IPS-11a (cell line): Measurements from ENCODE around the gene VCP.

Experiments
- H3K4me3 ChIP-seq: one replicate; pipeline ENCODE4 v1.5.1; 2013; ENCODE audit warnings: low read depth, low read length, control low read depth

VCP gene

DNA sequence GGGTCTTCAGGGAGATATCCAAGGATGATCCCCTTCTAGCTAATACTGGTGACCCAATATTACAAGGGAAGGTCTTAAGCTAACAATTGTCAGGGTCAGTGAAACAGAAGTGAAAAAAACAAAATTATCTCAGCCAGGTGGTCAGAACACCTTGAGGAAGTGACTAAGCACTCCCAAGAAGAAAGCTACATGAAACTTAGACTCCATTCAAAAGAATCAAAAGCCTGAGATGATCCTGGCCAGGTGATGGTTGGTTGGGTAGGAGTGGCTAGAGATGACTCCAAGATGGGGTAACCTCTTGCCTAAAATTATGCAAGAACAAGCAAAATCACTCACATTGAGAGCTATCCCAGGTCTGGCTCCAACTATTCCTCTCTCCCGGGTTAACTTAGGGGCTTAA is 5.4 kb downstream of the VCP start:
- no peak overlapping the region for H3K4me3 ChIP-seq

DNA sequence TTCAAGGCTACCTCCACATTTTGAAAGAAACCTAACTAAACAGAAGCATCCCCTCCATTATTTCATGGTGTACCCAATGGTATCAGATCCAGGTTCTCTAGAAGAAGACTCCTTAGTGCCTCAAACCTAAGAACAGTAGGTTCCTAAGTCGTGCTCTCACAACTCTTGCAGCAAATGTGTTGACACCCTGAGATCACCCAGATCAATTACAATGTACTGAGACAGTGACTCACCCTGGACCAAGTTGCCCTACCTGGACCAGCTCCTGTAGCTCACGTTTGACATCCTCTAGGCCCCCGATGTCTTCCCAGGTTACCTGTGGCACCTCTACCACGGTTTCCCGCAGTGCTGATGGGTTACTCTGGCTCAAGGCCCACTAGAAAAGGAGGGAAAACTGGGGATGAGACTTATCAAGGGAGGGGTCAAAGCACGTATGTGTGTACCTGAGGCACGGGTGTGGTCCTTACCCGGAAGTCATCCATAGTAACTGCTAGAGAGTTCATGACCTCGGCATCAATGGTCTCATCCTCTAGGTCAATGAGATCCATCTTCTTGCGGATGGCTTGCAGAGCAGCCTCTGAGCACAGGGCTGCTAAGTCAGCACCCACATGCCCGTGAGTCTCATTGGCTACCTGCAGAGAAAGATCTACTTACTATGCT is 11.7 kb downstream of the VCP start:
- H3K4me3 ChIP-seq = no peak overlapping the region

DNA sequence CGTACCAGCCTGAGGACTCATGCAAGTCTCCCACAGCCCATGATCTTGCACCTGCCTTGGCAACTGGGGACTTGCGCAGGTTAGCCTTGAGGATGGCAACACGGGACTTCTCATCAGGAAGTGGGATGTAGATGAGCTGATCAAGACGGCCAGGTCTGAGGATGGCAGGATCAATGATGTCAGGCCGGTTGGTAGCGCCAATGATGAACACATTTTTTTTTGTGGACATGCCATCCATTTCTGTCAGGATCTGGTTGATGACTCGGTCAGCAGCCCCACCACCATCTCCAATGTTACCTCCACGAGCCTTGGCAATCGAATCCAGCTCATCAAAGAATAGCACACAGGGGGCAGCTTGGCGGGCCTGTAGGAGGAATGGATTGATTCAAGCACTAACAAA is 13.0 kb downstream of the VCP start:
- H3K4me3 ChIP-seq = no peak overlapping the region

GRCh38 chr9:35057271-35057620 is 15.2 kb downstream of the VCP start:
- no peak overlapping the region for H3K4me3 ChIP-seq

- H3K4me3 ChIP-seq = no peak overlapping the region
These were observed 15.7 kb downstream of the VCP start for GRCh38 chr9:35056571-35057270.

DNA sequence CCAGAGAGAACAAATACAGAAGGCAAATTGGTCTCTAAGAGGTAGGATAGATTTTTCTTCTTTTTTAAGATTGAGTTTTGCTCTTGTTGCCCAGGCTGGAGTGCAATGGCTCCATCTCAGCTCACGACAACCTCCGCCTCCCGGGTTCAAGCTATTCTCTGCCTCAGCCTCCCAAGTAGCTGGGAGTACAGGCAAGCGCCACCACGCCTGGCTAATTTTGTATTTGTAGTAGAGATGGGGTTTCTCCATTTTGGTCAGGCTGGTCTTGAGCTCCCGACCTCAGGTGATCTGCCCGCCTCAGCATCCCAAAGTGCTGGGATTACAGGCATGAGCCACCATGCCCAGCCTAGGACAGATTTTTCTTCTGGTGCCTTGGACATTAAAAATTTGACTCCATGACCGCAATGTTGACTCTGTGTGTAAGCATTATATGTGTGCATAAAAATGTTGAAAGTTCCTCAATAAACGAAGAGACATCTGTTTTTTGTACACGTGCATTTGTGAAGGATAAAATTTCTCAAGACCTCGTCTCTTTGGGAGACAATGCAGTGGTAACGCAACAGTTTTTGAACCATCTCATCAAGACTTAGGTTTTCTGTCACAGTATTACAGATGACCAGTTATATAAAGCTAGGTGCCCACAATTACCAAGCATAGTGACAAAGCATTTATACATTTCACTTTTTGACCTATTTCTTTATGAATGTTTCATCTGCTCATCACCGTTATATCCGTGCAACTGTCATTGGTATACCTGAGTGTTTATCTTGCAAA is 17.4 kb downstream of the VCP start:
- no peak overlapping the region for H3K4me3 ChIP-seq

GRCh38 chr9:35054185-35054835 is 18.1 kb downstream of the VCP start:
- H3K4me3 ChIP-seq = no peak overlapping the region

DNA sequence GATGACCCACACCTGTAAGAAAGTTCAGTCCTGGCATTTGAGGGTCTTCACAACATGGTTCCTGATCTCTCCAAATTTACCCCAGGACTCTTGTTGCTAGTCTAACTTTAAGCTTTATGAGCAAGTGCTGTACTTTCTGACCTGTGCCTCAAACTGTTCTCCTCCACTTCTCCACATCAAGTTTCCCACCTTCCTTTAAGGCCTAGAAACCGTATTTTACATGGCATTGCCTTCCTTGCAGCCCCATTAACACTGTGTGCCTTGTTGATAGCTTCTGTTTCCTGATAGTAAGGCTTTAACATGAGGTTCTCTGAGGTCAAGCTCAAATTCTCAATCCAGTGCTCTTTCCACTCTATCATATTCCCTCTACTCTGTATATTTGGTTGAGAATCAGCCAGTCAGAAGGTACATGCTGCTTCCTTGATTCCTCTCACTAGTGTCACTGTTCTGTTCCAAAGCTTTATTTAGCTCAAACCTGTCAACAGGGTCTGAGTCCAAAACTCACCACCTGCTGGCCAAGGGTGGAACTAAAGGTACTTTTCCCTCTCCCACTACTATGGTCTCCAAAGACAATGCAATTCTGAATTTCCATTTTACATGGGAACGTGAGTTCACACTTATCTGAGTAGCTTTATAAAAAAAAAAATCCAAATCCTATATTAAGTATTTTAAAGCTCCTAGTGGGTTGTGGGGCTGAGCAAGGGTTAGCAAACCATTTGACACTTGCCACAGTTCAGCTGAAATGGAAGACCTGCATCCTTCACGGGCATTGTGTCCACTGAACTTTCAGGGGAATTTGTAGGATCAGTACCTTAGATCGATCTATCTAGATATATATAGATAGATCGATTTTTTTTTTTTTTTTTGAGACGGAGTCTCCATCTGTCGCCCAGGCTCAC is 21.1 kb downstream of the VCP start:
- no peak overlapping the region for H3K4me3 ChIP-seq

DNA sequence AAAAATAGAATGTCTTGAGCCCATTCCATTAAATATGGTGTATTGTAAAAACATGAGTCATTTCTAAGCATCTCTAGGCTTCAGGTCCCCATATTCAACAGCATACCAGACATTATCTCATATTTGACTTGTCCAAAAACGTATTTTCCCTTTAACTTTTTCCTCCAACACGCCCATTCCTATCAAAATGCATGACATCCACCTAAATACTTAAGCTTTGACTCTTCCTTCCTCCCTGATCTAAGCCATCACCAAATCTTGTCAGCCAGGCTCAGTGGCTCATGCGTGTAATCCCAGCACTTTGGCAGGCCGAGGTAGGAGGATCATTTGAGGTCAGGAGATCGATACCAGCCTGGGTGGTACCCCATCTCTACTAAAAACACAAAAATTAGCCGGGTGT is 23.9 kb downstream of the VCP start:
- H3K4me3 ChIP-seq = no peak overlapping the region

DNA sequence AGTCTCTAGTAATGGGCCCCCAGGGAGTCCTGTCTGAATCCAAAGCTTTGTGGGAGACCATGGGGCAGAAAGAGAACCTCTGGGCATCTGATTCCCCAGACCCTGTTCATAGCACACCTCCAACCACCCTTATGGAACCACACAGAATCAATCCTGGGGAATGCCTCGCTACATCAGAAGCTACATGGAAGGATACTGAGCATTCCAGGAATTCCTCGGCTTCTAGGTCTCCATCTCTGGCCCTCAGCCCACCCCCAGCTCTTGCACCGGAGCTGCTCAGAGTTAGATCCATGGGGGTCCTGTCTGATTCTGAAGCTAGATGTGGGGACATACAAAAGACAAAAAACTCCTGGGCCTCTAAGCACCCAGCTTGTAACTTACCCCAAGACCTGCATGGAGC is 28.4 kb downstream of the VCP start:
- no peak overlapping the region for H3K4me3 ChIP-seq

GRCh38 chr9:35042891-35043545 is 29.4 kb downstream of the VCP start:
- H3K4me3 ChIP-seq = no peak overlapping the region

- H3K4me3 ChIP-seq = no peak overlapping the region
These were observed 30.3 kb downstream of the VCP start for GRCh38 chr9:35042081-35042604.

DNA sequence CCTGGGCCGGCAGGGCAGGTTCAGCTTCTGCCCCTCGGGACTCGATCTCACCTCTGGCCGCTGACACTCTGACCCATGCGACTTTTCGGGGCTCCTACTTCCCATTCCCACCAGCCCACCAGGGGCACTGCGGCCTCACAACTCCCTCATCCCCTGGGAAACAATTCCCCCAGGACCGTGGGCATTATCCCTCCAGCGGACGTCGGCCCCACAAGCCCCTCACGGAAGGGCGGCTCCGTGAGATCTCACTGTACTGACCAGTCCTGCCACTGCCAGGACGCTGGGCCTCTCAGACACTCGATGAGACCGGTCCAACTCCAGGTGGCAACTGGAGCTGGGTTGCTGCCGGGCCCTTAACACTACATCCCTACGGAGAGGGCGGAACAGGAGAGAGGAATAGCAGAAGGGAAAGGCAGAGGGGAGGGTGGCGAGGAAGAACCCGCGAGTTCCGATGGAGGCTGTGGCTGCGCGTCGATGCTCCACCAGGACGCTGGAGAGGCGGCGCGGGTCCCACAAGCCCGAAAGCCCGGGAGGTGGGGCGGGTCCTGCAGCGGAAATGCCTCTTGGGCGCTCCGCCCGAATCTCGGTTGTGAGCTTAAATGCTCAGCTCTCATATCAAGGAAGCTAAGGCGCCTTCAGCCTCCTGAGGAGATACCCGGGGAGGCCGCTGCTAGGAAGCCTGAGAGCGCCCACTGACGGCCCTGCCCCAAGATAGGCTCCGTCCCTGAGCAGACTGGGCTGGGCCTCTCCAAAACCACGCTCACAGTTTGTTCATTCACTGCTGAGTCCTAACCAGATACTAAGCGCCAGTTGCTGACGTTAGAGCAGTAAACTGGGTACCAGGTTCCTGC is 36.3 kb downstream of the VCP start:
- H3K4me3 ChIP-seq = no peak overlapping the region

GRCh38 chr9:35033101-35033500 is 39.3 kb downstream of the VCP start:
- H3K4me3 ChIP-seq = no peak overlapping the region

DNA sequence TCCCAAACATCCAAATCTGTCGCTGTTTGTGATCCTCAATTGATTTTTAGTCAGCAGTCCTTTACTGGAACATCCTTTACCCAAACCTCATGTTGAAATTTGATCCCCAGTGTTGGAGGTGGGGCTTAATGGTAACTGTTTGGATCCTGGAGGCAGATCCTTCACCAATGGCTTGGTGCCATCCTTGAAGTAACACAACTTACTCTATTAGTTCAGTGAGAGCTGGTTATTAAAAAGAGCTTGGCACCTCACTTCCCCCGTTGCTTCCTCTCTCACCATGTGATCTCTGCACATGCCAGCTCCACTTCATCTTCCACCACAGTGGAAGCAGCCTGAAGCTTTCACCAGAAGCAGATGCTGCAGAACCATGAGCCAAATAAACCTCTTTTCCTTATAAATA is 42.6 kb downstream of the VCP start:
- H3K4me3 ChIP-seq = no peak overlapping the region

DNA sequence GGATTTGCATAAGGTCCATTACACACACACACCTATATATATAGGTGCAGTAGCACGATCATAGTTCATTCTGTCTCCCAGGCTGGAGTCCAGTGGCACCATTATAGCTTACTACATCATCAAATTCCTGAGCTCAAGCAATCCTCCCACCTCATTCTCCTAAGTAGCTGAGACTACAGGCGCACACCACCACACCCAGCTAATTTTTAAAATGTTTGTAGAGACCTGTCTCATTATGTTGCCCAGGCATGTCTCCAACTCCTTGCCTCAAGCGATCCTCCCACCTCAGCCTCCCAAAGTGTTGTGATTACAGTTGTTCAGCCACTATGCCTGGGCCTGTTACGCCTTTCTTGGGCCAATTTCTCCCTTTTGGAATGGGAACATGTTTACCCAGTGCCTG is 43.2 kb downstream of the VCP start:
- H3K4me3 ChIP-seq = no peak overlapping the region

DNA sequence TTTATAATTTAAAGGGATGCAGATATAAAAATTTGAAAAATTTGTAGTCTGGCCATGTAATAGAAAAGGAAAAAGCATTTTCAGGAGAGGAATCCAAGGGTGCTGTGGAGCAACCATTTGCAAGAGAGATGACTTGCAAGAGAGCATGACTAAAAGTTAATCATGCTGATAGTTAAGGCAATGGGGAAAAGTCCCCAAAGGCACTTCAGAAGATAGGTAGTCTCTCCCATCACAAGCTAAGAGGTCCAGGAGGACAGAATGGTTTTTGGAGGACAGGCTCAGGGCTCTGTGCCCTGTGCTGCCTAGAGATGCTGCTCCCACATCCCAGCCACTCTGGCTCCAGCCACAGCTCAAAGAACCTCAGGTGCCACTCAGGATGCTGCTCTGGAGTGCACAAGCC is 44.1 kb downstream of the VCP start:
- no peak overlapping the region for H3K4me3 ChIP-seq

DNA sequence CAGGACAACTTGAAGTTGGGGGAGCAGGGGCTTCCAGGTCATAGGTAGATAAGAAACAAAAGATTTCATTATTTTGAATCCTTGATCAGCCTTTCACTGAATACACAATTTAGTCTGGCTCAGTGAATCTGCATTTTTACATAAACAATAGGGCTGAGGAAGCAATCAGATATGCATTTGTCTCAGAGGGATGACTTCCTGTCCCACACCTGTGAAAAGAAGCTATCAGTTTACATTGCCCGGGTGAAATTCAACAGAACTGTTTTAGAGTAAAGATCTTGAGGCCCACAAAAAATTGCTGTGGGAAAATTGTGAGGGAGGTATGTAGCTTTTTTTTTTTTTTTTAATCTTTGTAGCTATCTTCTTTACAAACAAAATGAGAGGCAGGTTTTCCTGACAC is 44.6 kb downstream of the VCP start:
- no peak overlapping the region for H3K4me3 ChIP-seq

- no peak overlapping the region for H3K4me3 ChIP-seq
These were observed 45.1 kb downstream of the VCP start for GRCh38 chr9:35027374-35027773.
